HG02938 (cell line): ENCODE data around the gene ZNF346.
"Not testable (repeated sequence)": the region's sequence is repeated elsewhere in the genome, so short reads cannot be mapped to it uniquely, and the experiment has no call there.

Source experiments
- ATAC-seq: cut with Tn5 transposase; IDR thresholded peaks from one replicate; pipeline ENCODE4 v1.9.1; 2021; ENCODE audit warnings: mild to moderate bottlenecking, moderate library complexity; ENCODE audit not compliant: unreplicated experiment

Gene ZNF346

DNA sequence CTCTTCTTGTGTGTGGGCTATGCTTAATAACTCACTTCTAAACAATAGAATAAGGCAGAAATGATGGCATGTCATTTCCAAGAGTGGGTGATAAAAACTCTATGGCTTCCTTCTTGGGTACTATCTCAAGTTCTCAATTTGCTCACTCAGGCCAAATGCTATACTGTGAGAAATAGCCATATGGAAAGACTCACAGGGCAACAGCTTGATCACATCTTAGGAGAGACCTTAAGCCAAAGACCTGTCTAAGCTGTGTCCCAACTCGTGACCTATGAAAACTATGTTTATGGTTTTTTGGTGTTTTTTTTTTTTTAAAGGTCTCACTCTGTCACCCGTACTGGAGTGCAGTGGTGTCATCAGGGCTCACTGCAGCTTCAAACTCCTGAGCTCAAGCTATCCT lies 13.8 kb upstream of the ZNF346 start:
- ATAC-seq, result no peak

DNA sequence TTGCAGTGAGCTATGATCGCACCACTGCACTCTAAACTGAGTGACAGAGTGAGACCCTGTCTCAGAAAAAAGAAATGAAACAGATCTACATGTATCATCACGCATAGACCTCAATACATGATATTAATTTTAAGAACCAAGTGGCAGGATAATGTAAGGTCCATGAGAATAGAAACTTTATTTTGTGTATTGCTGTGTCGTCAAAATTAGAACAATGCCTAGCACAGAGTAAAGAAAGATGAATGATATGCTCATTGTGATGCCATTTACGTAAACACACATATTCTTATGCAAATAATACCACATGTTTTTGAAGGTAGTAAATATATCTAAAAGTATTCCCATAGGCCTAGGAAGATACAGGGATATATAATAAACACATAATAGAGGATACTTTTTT lies 12.3 kb upstream of the ZNF346 start:
- no peak for ATAC-seq

DNA sequence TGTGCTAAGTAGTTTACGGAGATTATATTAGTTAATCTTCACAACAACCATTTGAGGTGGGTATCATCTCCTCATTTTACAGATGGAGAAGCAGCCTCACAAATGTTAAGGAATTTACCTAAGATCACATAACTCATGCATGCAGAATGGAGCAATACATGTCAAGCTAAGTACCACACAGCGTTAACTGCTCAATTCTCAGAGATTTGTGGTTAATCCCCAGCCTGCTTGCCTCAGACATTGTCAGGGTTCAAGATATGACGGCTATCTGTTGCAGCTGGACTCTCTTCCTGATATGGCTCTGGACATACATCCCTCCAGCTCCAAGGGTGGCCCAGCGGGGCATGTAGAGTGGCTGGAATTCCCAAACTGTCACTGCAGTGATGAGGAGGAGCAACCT lies 7.3 kb upstream of the ZNF346 start:
- ATAC-seq, result no peak

DNA sequence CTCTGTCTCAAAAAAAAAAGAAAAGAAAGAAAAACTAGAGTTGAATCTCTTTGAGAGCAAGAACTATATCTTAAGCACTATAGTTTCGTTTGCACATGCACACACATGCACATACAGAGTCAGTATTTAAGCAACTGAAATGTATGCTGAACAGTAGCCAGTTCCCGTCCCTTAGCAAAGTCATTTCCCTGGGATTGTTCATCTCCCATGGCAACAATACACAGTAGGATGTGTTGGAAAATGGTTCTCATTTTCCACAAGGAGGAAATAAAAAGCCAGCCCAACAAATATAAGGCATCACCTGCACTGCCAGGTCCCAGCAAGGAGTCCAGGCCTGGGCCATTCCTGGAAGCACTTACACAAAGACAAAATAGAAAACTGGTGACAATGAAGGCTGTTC lies 4.2 kb upstream of the ZNF346 start:
- no peak for ATAC-seq

DNA sequence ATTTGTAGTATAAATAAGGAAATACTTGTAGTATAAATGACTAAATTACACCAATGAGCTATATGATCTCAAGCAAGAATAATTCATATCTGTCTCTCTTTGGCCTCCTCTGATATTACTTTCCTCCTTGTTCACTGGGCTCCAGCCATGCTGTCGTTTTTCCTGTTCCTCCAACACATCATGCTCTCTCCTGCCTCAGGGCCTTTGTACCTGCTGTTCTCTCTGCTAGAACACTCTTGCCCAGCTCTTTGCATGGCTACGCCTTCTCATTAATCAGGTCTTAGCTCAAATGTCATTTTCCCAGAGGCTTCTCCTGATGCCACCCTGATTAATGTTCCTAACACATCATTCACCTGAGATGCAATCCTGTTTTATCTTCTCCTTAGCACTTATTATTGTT lies 2.5 kb upstream of the ZNF346 start:
- ATAC-seq, result no peak

DNA sequence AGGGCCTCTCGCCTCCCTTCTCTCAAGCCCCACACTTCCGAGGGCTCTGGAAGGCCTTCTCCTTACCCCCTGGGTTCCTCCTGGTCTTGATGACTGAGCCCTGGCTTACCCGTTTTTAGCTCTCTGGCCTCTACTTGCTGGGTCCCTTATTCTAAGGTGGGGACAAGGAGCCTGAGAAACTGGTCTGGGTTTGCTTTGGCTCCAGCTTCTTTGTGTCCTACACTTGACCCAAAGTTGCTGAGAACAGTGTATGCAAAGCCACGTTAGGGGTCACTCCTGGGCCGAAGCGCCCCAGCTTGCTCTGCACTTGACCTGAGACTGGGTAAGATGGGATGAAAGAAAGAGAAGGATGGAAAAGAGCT lies 788 bp downstream of the ZNF346 start:
- ATAC-seq, result no peak

DNA sequence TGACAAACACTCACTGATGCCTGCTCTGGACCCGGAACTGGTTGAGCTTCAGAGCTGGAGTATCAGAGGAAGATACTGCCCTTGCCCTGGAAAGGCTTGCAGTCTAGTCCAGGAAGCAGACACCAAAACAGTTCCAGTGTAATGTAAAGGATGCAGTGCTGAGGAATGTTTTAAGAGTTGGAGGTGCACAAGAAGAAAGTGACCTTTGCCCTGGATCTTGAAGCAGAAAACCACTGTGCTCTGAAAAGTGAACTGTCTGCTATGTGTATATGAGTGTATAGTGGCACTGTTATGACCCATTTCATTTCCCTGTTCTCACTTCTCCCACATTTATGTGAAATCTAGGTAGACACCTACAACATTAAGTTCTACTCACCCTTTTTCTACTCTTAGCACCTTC lies 2.1 kb downstream of the ZNF346 start:
- ATAC-seq, result no peak

DNA sequence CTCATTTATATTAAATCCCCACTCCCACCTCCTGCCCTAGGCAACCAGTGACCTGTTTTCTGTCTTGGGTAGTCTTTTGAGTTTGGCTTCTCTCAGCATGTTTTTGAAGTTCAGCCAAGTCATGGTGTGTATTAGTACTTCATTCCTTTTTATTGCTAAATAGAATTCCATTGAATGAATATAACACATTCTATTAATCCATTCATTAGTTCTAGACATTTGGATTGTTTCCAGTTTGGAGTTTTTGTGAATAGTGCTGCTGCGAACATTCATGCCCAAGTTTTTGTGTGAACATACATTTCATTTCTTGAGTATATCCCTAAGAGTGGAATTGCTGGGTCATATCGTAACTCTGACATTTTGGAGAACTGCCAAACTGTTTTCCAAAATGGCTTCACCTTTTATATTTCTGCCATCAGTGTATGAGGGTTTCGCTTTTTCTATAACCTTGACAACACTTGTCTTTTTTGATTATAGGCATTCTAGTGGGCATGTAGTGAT lies 2.7 kb downstream of the ZNF346 start:
- ATAC-seq, result no peak

DNA sequence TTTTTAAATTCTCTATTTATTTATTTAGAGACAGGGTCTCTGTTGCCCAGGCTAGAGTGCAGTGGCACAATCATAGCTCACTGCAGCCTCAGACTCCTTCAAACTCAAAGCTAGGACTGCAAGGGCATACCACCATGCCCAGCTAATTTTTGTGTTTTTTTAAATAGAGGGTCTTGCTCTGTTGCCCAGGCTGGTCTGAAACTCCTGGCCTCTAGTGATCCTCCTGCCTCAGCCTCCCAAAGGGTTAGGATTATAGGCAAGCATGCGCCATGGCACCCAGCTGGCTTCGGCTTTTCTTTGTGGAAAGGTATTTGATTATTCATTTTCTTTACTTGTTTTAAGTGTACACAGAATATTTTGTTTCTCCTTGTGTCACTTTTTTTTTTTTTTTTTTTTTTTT lies 5.2 kb downstream of the ZNF346 start:
- no peak for ATAC-seq

DNA sequence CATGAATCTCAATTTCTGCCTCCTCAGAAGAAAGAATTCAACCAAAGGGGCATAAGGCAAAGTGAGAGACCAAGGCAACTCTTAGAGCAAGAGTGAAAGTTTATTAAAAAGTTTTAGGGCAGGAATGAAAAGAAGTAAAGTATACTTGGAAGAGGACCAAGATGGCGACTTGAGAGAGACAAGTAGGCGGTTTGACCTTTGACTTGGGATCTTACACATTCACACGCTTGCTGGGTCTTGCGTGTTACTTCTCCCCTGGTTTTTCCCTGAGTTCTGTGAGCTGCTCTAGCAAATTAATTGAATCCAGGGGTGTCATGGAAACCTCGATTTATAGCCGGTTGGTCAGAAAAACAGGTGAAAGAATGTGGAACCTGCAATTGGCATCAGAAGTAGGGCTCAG lies 7.0 kb downstream of the ZNF346 start:
- no peak for ATAC-seq

DNA sequence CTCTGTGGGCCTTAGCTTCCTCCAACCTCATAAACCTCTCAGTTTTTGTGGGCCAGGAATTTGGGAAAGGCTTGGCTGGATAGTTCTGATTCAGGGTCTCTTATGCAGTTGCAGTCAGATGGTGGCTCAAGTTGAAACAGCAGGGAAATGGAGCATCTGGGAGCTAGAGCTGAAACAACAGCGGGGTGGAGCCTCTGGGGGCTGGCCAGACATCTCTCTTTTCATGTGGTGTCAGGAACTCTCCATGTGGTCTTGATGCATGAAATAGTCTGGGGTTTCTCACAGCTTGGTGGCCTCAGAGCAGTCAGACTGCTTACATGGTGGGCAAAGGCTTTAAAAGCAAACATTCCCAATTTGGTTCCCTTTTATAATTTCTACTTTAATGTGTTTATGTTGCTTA lies 13.5 kb downstream of the ZNF346 start:
- no peak for ATAC-seq

DNA sequence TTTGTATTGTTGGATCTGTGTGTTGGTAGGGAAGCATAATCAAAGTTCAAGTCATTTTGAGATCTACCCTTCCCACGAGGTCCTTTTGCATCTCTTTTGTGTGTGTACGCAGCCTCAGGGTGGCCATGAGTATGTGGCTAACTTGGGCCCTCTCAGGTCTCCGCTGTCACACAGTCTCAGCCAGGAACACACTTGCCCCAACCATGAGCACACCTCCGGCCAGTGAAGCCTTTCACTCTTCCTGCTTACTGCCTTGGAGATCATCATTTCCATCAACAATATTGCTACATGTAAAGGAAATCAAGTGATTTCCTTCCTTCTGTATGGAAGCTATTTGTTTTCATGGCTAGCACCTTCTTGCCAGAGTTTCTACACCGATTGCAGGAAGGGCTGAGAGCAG lies 13.9 kb downstream of the ZNF346 start:
- ATAC-seq, result no peak

DNA sequence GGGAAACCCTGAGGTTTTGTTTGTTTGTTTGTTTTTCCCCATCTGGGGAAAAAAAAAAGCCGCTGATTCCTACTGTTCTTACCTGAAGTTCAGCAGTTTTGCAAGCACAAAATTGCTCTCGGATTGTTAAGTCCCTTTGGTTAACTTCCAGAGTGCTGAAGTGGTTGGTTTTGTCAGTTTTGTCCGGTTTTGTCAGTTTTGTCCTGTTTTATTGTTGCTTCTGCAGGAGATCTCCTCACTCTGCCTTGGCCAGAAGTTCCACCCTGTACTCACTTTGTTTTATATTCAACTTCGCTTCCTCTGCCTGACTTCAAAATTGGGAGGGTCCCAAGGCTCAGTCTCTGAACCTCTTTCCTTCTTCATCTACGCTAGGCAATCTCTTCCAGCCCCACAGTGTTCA lies 14.4 kb downstream of the ZNF346 start:
- ATAC-seq, result no peak

DNA sequence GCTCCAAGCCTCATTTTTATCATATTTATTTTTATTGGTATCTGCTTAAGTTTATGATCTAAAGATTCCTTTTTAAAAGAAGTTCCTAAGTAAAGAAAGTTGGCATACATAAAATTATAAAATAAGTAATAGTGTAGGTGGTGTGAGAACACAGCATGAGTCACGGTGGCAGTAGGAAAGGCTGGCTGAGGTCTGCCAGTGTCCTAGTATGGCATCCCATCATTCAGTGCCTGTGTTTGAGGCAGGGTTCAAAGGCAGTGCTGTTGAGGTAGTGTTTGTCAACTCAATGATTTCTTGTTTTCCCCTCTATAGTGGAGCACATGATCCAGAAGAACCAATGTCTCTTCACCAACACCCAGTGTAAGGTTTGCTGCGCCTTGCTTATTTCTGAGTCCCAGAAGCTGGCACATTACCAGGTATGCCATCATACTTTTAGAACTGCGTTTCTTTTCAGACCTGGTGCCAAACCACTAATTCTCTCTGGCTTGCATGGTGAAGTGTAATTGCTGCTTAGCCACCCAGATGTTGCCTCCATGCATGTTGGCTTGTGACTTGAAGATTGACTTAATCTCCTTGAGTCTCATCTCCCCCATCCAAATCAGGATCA lies 18.4 kb downstream of the ZNF346 start:
- no peak for ATAC-seq

DNA sequence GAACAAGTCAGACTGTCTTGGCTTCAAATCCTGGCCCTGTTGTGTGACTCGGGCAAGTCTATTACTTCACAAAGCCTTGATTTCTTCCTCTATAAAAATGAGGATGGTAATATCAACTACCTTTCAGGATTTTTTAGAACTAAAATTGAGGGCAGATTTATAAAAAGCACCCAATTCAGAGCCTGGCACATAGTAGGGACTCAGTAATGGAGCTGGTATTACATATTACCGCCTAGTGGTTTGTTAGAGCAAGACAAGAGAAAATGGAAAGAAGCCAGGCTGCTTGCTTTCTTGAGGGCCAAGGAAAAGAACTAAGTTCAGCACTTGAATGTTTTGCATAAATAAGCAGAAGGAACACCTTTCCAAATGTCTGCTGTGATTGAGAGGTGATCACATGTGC lies 19.4 kb downstream of the ZNF346 start:
- ATAC-seq, result no peak

DNA sequence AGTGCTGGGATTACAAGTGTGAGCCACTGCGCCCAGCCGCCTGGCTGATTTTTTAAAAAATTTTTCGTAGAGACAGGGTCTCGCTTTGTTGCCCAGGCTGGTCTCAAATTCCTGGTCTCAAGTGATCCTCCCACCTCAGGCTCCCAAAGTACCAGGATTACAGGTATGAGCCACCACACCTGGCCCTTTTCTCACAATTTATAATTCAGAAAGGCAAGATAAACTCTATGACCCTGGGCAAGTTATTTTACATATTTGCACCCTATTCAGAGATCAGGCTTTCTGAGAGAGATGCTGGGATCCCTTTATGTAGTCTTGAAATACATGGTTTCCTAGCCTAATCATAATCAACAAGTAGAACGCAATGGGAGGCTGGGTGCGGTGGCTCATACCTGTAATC lies 20.6 kb downstream of the ZNF346 start:
- no peak for ATAC-seq

DNA sequence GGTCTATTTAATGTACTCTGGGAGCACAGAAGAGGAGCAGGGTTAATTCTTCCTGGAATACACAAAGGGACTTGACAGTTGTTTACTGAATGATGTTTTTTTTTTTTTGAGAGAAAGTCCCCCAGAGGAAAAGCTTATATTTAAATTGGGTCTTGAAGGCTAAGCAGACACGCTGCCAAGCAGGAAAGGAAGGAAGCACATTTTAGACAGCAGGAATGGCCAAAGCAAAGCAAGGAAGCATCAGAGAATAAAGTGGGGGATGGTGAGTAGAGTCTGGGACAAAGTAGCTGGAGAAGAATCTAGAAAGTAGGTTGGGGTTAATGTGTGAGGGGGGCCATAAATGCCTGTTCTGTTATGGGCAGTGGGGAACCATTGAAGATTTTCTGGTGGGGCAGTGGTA lies 21.5 kb downstream of the ZNF346 start:
- no peak for ATAC-seq

DNA sequence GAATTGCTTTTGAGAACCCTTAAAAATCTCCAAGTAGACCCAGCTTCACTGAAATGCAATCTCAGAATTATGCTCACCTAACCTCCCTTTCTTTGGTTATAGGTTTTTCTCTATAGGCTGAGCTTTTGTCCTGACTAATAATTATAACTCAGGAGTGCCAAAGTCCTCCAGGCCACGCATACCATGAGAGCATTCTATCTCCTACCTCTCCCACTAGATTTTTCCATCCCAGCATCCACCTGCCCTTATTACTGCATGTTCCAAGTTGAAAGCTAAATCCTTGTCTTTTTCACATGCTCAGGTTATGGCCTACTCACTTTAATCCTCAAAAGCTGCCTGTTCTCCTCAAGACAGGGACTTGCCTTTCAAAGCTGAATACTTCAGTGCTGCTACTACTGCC lies 22.1 kb downstream of the ZNF346 start:
- no peak for ATAC-seq

DNA sequence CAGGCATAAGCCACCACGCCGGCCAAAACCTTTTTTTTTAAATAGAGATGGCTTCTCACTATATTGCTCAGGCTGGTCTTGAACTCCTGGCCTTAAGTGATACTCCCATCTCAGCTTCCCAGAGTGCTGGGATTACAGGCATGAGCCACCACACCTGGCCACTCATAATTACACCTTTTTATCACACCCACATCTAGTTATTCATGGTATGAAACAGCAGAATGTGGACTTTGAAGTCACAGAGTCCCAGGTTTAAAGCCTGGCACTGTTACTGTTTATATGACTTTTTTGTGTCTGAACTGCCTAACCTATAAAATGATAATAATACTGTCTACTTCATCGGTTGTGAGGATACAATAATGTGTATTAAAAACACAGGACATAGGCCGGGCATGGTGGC lies 23.1 kb downstream of the ZNF346 start:
- no peak for ATAC-seq

DNA sequence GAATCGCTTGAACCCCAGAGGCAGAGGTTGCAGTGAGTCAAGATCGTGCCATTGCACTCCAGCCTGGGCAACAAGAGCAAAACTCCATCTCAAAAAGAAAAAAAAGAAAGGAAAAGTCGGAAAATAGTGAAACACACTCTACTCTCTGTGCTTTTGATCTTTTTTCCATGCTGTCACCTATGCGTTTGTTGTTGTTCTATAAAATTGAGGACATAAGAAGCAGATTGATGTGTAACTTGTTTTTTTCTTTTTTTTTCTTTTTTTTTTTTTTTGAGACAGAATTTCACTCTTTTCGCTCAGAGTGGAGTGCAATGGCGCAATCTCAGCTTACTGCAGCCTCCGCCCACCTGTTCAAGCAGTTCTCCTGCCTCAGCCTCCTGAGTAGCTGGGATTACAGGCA lies 26.0 kb downstream of the ZNF346 start:
- not testable (repeated sequence) for ATAC-seq

DNA sequence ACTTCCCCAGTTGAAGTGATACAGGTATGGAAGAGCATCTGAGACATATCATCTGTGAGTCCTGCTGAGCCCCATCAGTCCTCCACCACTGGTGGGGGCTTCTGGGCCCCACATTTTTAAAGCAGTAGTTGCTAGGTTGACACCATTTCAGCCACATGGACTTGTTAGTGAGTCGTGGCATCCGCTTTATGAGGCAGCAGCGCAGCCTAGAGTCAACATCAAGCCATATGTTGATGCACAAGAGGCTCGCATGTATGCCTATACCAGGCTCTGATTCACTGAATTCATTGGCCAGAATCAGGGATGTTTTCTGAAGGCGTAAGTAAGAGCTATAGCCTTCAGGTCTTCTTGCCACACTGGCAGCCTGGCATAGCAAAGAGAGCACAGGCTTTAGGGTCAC lies 26.8 kb downstream of the ZNF346 start:
- no peak for ATAC-seq

DNA sequence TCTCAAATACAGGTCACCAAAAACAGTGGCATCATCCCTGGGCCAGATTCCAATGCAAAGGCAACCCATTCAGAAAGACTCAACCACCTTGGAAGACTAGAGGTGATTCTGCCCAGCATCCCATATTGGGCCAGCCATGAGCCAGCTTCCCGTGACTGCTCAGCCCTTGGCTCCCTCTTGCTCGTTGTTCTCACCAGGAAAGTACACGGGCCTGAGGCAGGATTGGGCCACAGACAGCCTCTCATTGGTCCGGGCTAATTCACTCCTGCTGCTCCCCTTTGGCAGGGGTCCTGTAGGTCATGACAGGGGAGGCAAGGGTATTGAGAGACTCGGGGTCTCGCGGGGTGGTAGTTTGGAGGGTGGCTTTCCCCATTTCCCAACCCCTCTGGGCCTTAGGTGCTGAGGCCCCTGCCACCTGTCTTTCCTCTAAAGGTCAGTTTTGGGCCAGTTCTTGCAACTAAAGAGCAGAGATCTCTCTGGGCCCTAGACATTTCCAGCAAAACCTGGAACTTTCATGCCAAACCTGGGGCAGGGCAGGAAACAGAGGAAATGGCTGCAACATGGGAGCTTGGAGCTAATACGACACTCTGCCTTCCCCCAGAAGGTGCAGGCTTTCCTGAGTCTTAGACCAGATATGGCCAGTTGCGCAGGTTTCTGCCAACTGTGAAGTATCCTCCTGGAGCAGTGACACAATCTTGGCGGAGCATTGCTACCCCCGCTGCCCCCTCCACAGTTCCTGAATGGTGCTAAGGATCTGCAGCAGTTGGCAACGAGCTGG lies 42.2 kb downstream of the ZNF346 start:
- no peak for ATAC-seq

DNA sequence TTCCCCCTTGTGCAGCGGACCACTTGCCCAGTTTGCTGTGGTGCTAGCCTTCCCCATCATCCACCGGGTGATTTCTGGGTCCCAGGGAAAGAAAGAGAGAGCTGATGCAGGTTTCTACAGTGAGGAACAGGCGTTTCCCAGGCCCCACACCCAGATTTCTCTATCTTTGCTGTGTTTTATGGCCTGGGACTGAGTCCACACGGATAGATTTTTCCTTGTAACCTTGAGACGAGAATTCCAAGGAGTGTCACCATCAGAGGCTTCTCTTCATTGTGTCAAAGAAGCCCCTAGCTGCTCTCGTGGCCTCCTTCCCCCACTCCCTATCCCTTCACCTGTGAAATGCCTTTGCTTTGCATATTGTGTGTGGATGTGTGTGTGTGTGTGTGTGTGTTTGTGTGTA lies 43.0 kb downstream of the ZNF346 start:
- ATAC-seq, result no peak
